ENCODE measurements around the gene LBX2. TPM values are rescaled to one million over a fixed set of nuclear protein-coding genes. Genes with fewer than 3 reads are reported as not detected.

LBX2 gene
- total and polyA plus RNA-seq, 9 of the 15 experiments (the other 6 are each of a cell fraction or from before 2014, with no cell fraction given) = 0.39 to 6.2 (median 1.8) TPM; not detected in 1

DNA sequence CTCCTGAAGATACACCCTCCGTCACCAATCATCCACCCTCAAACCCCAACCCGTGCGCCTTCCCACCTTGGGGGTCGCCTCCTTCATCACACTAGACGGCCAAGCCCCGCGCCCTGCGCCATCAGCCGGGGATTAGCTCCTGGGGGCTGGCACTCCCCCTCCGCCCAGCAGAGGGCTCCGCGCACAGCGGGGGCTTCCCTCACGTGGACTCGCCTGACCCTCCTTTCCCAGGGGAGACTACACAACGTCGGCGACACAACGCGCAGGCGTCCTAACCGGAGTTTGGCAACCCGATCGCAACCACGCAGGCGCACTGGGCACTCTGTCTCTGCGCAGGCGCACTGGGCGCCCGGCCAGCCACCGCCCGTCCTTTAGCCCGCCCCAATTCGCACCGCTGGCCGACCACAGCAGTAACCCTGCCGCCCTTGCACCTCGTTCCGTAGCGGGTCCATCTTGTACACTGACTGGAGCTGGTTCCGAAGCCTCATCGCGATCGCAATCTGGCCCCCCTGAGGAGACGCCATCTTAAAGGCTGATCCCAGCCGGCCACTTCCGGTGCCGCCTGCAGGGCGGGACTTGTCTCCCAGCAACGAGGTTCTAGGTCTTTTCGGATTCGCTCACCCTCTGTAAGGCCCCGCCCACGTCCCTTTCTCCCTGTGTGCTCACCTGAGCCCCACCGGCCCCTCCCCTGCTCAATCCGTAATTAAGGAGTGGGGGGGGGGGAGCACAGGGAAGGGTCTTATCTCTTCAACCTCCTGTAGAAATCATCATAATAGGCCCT is 7.9 kb upstream of the LBX2 start, which contains the start of gene PCGF1 (continued):
- TF ChIP-seq, protein P1, sequence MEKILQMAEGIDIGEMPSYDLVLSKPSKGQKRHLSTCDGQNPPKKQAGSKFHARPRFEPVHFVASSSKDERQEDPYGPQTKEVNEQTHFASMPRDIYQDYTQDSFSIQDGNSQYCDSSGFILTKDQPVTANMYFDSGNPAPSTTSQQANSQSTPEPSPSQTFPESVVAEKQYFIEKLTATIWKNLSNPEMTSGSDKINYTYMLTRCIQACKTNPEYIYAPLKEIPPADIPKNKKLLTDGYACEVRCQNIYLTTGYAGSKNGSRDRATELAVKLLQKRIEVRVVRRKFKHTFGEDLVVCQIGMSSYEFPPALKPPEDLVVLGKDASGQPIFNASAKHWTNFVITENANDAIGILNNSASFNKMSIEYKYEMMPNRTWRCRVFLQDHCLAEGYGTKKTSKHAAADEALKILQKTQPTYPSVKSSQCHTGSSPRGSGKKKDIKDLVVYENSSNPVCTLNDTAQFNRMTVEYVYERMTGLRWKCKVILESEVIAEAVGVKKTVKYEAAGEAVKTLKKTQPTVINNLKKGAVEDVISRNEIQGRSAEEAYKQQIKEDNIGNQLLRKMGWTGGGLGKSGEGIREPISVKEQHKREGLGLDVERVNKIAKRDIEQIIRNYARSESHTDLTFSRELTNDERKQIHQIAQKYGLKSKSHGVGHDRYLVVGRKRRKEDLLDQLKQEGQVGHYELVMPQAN (IDR thresholded peaks at IDR 0.05; ENCODE audit: borderline replicate concordance) = peak; percentile 74
- TF ChIP-seq KAT7 (CRISPR knock-in tag; IDR thresholded peaks at IDR 0.05; ENCODE audit: borderline replicate concordance) (0 out of 2 replicates have a peak, but pooled peaks have one; percentile 54), POLR2B (IDR thresholded peaks at IDR 0.05; ENCODE audit: low read depth, partially characterized antibody) (peak; percentile 95), HSF4 (CRISPR knock-in tag; IDR thresholded peaks at IDR 0.05; ENCODE audit: borderline replicate concordance) (no peak), ZNF408 (CRISPR knock-in tag; IDR thresholded peaks at IDR 0.05; ENCODE audit: low read depth) (no peak), ZNF184 (CRISPR knock-in tag; IDR thresholded peaks at IDR 0.05) (no peak), ZNF766 (CRISPR knock-in tag; conservative IDR thresholded peaks at IDR 0.05) (no peak), SNIP1 (IDR thresholded peaks at IDR 0.05; ENCODE audit: low read depth) (no peak), NCOA6 (IDR thresholded peaks at IDR 0.05) (no peak), ZNF79 (CRISPR knock-in tag; IDR thresholded peaks at IDR 0.05; ENCODE audit: low read depth) (no peak), CSDE1 (IDR thresholded peaks at IDR 0.05) (peak in 1 of 2 experiments; percentile 59; a peak in 2 of 4 replicates), CREM (IDR thresholded peaks at IDR 0.05; ENCODE audit: low read depth) (peak; percentile 67), NCOA4 (IDR thresholded peaks at IDR 0.05; ENCODE audit: partially characterized antibody) (no peak), GTF2E2 (tag; IDR thresholded peaks at IDR 0.05) (no peak), SIN3B (IDR thresholded peaks at IDR 0.05; ENCODE audit: low read depth) (peak; percentile 54; the same call in 1 of the 2 replicates), TBP (optimal IDR thresholded peaks at IDR 0.05; ENCODE audit: low read depth, low read length) (peak; percentile 75), RNF2 (IDR thresholded peaks at IDR 0.05) (no peak), FOXA3 (CRISPR knock-in tag; conservative IDR thresholded peaks at IDR 0.05 in 1 of 2, IDR thresholded peaks at IDR 0.05 in 1 of 2) (no peak), RBM15 (IDR thresholded peaks at IDR 0.05; ENCODE audit: insufficient read depth, low read length) (no peak), ZSCAN32 (CRISPR knock-in tag; IDR thresholded peaks at IDR 0.05) (no peak; the same call in 1 of the 2 replicates), CBX5 (IDR thresholded peaks at IDR 0.05; ENCODE audit: borderline replicate concordance, low read depth) (no peak), NUFIP1 (IDR thresholded peaks at IDR 0.05; ENCODE audit: partially characterized antibody) (no peak), EZH2 (IDR thresholded peaks at IDR 0.05; ENCODE audit: borderline replicate concordance, low read depth, low read length) (no peak), BRD4 (IDR thresholded peaks at IDR 0.05) (peak; percentile 26; the same call in 1 of the 2 replicates)
- TF ChIP-seq, protein P2, sequence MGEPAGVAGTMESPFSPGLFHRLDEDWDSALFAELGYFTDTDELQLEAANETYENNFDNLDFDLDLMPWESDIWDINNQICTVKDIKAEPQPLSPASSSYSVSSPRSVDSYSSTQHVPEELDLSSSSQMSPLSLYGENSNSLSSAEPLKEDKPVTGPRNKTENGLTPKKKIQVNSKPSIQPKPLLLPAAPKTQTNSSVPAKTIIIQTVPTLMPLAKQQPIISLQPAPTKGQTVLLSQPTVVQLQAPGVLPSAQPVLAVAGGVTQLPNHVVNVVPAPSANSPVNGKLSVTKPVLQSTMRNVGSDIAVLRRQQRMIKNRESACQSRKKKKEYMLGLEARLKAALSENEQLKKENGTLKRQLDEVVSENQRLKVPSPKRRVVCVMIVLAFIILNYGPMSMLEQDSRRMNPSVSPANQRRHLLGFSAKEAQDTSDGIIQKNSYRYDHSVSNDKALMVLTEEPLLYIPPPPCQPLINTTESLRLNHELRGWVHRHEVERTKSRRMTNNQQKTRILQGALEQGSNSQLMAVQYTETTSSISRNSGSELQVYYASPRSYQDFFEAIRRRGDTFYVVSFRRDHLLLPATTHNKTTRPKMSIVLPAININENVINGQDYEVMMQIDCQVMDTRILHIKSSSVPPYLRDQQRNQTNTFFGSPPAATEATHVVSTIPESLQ (CRISPR knock-in tag; IDR thresholded peaks at IDR 0.05) = peak; percentile 64; the same call in 1 of the 2 replicates
- TF ChIP-seq, protein P3, sequence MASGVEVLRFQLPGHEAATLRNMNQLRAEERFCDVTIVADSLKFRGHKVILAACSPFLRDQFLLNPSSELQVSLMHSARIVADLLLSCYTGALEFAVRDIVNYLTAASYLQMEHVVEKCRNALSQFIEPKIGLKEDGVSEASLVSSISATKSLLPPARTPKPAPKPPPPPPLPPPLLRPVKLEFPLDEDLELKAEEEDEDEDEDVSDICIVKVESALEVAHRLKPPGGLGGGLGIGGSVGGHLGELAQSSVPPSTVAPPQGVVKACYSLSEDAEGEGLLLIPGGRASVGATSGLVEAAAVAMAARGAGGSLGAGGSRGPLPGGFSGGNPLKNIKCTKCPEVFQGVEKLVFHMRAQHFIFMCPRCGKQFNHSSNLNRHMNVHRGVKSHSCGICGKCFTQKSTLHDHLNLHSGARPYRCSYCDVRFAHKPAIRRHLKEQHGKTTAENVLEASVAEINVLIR (CRISPR knock-in tag; IDR thresholded peaks at IDR 0.05) = no peak

Data from K562 (cell line).